ENCODE measurements around the gene UBL4B. TPM values are rescaled to one million over a fixed set of nuclear protein-coding genes. Genes with fewer than 3 reads are reported as not detected.
"Not testable (repeated sequence)": the region's sequence is repeated elsewhere in the genome, so short reads cannot be mapped to it uniquely, and the experiment has no call there.

Gene UBL4B, protein sequence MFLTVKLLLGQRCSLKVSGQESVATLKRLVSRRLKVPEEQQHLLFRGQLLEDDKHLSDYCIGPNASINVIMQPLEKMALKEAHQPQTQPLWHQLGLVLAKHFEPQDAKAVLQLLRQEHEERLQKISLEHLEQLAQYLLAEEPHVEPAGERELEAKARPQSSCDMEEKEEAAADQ
- not detected in 2 replicates for total RNA-seq
- polyA plus RNA-seq (2012) = not detected

DNA sequence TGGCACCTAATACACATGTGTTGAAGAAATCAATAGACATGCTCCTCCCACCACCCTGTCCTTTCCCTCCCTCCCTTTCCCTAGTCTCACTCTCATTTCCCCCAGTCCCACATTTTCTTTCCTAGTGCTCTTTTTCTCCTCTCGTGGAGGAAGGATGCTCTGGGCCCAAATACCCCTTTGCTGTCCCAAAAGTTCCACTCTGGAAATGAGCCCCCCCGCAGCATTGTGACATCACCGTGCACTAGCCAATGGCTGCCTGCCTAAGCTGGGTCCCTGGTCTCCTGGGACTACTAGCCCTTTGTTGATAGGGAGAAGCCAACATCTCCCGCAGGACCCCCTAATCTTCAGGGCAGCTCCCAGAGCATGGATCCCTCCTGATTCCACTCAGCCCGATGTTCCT, at the start of gene UBL4B:
Gene UBL4B (plus strand): TSS at position 301 of the 400 bp plus-strand sequence. CDS start 92 bp downstream, at position 393.
- DNase-seq (ENCODE audit: low read depth) = no peak

DNA sequence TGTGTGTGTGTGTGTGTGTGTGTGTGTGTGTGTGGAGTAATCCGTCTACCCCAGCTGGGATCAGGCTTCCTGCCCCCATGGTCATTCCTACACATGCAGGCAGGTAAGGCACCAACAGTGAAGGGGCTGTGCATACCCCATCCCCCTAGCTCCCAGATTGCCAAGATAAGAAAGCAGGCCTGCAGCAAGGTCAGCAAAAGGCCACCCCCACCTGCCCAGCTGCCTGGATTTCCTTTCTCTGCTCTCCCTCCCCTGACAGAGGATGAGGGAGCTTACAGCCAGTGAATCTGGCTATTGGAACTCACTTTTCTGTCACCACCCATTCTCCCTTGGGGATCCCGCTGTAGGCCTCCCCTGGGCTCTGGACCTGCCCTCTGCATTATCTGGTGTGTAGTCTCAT, 49.6 kb upstream of the UBL4B start:
- no peak for DNase-seq (ENCODE audit: low read depth)

DNA sequence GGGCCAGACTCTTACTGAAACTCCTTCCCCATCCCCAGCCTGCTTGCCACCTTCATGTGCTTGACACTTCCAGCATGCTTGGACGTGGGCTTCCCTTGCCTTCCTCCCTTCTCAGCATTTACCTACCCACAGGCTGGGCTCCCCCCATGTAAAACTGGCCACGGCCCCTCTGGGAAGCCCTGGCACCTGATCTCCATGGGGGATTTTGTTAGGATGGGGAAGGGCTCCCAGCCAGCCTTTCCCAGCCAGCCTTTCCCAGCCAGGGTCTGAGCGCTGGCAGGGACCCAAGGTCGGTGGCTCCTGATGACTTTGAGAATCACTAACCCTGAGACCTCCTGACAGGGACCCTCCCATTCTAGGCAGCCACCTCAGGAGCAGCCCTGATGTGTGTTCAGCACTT, 48.5 kb upstream of the UBL4B start:
- no peak for DNase-seq (ENCODE audit: low read depth)

DNA sequence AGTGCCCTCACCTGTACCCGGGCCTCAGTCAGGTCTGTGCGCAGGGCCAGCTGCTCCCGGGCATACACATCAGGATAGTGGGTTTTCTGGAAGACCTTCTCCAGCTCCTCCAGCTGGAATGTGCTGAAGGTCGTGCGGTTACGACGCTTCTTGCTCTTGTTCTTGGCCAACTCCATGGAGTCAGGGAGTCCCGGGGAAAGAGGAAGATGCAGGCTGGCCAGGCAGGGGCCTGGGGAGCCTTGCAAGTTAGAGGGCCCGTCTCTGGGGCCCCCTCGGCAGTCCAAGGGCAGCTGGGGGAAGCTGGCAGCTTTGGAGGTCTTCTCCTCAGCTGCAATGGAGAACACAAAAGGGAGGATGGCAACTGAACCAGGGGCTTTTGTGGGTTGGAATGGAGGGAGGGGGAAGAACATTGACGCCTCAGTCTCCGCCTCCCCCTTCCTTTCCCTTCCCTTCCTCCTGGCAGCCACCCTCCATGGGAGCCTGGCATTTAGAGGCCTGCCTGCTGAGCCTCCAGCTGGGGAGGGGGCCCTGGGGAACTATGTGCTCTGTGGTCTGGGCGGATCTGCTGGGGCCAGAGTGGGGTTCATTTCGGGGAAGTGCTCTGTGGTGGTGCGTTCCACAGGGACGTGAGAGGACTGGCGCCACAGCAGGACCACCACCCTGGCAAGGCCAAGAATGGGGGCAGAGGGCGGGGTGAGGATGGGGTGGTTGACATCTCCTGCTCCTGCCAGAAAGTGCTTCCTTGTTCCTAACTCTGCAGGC, 47.5 kb upstream of the UBL4B start:
- DNase-seq (ENCODE audit: low read depth) = no peak

DNA sequence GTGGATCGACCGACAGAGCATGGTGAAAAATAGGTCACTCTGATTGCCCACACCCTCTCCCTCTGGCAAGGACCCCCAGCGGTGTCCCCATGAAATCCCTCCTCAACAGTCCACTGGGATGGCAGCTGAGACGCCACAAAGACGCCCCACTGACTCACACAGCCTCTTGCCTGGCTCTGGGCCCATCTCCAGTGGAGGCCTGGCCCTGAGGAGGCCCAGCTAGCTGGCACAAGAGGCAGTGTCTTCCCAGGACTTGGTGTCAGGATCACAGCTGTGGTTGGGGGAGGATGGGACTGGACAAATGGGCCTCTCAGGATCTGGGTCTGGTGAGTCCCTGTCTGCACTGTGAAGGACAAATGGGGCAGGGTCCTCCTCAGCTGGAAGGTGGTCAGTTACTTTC, 46.4 kb upstream of the UBL4B start:
- DNase-seq (ENCODE audit: low read depth) = no peak

DNA sequence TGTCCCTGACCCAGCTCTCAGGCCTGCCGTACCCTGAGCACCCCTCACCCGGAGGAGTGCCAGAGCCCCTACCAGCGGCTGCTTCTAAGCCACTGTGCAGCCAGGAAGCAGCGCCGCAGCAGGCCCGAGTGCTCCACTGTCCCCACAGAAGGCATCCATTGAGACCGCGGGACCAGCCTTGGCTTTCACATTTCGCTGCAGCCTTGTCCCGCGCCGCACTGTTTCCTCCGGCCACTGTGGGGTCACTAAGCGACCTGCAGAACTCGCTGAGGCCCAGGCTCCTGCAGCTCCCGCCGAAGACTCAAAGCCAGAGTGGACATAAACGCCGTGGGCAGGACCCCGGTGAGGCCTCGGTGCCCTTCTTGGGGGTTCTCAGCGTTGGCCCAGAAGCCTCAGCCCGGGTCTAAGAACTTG, 44.8 kb upstream of the UBL4B start:
- DNase-seq (ENCODE audit: low read depth) = no peak

DNA sequence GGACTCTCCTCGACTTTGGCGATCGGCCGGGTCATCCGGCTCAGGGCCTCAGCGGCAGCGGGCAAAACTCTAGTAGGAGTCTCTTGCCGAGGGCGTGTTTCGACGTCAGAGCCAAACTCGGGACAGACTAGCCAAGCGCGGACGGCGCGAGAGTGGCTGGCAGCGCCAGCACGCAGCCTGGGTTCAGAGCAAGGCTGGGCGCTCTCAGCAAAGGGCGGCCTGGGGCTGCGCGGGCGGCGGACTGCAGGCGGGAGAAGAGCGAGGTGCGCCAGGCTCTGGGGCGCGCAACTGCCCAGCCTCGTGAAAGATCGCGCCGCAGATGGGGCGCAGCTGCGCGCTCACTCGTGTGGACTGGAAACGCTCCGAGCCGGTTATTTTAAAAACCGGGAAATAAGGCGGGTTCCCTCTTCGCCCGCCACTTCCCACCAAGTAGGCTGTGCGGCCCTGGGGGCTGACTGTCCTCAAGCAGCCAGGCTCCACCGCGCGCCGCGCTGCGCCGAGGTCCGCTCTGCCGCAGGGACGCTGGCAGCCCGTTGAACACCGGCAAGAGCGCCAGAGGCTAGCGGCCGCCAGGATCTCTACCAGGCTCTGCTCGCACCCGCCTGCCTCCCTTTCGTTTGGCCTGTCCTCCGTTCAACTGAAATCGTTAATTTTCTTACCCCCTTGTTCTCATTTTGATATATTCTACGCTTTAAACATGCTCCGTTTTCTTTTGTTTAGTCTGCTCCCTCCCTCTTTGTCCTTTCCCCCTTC, 44.2 kb upstream of the UBL4B start:
- DNase-seq (ENCODE audit: low read depth) = no peak

DNA sequence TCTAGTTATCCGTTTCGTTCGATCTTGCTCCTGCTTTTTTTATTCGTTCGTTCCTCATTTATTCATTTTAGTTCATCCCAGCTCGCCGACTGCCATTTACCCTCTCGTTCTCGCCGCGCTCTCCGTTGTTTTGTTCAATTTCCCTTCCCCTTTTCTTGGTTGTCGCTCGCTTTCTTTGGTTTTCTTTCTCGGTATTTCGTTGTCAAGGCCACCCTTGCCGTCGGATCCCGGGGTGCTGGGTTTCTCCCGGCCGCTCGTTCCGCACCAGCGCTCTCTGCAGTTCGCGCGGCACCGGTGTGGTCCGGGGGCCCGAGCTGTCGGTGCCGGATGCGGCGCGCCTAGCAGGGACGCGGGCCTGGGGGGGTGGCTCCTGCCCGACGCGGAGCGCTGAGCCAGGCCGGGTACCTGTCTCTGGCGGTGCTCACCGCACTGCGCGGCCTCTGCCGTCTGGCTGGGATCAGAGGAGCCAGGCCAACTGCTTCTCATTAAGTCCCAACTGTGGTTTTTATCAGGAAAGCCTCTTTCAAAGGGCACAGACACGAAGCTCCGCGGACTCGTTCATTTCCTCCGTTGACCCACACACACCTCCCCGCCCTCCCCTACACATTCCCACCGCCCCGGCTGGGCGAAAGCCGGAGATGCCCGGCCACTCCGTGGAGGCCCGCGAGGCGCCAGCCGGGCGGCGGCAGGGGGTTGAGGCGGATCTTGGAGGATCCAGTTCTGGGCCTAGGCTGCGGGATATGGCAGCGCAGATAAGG, 43.4 kb upstream of the UBL4B start:
- DNase-seq (ENCODE audit: low read depth) = no peak

DNA sequence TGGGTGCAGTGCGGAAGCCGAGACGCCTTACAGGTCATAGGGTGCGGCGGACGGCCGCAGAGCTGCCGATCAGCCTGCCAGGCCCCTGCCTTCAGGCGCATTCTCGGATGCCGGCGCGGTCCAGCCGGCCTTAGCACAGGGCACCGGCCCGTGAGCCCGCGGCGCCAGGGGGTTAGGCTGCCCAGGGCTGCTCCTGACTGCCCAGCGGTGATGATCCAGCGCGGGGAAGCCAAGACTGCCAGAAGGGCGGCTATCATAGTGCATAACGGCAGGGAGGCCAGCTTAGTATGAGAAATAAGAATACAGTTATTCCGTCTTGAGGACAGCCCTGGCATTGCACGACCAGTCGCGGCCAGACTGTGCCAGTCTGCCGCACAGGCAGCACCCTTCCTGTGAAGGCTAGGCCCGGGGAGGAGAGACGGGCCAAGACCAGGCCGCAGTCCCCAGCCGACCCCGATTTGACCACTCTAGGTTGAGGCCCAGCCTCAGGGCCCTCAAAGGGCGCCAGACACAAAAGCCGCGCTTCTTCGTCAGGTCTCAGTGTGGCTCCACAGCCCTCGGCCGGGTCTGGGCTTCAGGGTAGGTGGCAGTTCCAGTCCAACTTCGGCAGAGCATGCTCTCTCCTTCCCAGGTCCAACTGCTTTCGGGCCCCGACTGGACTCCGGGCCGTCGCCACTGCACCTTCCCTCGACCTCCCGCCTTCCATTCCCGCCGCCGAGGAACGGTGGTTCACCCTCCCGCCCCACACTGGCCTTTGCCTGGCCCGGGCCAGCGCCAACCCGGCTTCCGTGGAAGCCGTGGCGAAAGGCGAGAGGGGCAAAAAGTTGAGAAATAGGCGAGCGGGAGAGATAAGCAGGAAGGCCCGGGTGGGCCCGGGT, 42.6 kb upstream of the UBL4B start:
- no peak for DNase-seq (ENCODE audit: low read depth)

DNA sequence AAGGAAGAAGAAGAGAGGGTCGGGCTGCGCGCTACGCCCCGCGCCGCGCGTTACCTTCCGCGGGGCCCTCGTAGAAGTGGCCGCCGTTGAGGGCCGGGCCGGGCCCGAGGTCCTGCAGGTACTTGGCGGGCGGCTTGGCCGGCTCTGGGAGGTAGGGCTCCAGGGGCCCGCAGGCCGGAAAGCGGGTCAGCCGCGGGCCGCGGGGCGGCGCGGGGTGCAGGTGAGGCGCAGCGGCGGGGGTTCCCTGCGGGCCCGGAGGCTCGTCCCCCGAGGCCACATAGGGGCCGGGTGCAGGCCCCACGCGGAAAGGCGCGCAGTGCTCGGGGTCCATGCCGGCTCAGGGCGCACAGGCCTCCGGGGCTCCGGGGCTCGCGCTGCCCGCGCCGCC, 42.0 kb upstream of the UBL4B start:
- DNase-seq (ENCODE audit: low read depth) = no peak

DNA sequence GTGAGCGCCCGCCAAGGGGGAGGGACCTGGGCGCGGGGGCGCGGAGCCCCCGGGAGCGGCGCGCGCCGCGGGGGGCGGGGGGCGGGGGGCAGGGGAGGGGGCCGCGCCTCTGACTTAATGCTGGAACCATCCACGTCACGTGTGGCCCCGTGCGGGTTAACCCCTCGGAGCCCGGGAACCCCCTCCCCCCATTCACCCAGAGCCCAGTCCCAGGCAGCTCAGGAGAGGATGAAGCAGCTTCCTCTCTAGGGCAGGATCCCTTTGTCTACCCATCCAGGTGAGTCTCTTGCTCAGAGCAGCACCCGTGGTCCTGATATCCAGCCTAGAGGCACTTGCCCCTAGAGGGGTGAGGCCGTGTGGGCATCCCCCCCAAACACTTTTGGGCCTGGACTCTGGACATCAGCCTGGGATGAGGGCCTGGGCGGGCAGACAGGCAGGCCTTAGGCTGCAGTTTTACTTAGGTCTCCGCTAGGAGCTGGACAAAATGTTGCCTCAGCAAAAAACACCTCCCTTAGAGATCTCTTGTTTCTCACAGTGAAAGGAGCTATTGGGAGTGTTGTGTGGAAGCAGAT, 41.5 kb upstream of the UBL4B start, which contains the start of gene ALX3:
Gene ALX3 (minus strand): TSS at position 2 of the 572 bp plus-strand sequence. CDS start 60 bp downstream, outside the sequence.
- DNase-seq (ENCODE audit: low read depth) = no peak

DNA sequence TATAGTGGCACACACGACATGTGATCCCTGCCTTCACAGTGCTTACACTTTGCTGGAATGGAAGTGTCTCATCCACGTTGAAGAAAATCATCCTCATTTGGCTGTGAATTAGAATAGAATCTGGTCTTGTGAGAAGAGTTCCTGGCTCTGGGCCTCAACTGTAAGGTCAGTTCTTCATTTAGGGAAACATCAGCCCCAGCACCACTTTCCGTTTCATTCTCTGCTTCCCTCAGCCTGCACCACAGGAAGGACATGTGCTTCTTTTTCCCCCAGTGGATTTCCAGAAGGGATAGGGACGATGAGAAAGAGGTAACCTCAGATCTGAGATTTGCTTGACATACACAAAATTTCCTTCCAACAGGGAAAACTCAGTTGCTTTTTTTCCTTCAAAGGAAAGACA, 38.1 kb upstream of the UBL4B start:
- DNase-seq (ENCODE audit: low read depth) = no peak

DNA sequence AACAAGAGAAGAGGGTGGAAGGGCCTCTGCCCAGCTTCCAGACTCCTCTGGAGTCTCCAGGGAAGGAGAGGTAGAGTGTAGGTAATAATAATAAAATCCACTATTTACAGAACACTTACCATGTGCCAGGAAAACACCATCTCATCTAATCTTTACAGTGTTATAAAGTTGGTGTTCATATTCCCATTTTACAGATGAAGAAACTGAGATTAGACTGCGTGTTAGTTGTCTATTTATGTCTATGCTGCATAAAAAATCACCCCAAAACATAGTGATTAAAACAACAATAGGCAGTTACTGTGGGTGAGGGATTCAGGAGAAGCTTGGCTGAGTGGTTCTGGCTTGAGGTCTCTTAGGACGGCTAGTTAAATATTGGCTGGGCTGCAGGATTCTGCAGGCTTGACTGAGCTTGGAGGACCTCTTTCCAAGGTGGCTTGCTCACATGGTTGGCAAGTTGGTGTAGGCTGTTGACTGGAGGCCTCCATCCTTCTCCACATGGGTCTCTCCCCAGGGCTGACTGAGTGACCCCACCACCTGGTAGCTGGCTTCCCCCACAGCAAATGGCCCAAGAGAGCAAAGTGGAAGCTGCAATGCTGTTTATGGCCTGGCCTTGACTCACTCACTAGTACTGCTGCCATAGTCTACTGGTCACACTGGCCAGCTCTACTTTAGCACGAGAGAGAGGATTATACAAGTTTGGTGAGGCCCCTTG, 35.3 kb upstream of the UBL4B start:
- no peak for DNase-seq (ENCODE audit: low read depth)

DNA sequence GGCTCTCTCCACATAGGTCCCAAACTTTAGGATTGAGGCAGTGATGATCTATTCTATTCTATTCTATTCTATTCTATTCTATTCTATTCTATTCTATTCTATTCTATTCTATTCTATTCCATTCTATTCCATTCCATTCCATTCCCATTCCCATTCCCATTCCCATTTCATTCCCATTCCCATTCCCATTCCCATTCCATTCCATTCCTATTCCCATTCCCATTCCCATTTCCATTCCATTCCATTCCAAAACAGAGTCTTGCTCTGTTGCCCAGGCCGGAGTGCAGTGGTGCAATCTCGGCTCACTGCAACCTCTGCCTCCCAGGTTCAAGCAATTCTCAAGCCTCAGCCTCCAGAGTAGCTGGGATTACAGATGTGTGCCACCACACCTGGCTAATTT, 32.2 kb upstream of the UBL4B start:
- DNase-seq (ENCODE audit: low read depth) = not testable (repeated sequence)

DNA sequence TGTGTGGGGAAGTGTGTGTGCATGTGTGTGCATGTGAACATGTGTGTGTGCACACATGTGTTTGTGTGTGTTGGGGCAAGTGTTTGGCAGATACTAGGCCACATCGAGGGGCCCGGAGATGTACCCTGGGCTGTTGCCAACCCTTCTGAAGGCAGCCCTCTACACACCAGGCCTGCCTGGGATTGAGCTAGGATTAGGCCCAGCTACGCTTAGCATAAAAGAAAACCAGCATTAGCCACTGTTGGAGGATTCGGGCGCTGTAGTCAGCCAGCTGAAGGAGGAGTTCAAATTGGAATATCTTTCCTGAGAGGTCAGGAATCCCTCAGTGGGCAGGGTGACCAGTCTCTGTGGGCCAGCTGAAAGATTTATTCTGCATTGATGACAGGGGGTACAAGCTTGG, 31.2 kb upstream of the UBL4B start:
- DNase-seq (ENCODE audit: low read depth) = no peak

DNA sequence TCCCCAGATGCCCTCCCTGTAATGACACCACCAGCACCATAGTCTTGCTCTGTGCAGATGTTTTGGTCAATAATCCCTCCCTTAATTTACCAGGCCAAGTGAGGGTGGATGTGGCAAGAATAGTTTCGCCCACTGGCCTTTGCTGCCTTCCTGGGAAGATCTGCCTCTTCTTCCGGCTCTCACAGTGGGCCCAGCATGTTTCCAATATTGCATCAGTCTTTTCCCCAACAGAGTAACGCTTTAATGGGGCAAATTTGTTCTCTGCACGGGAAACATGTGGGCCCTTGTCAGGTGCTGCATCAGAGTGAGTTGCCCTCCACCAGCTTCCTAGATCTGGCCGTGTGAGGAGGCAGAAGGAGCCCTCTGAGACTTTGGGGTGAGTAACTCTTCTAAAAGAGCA, 29.8 kb upstream of the UBL4B start:
- no peak for DNase-seq (ENCODE audit: low read depth)

DNA sequence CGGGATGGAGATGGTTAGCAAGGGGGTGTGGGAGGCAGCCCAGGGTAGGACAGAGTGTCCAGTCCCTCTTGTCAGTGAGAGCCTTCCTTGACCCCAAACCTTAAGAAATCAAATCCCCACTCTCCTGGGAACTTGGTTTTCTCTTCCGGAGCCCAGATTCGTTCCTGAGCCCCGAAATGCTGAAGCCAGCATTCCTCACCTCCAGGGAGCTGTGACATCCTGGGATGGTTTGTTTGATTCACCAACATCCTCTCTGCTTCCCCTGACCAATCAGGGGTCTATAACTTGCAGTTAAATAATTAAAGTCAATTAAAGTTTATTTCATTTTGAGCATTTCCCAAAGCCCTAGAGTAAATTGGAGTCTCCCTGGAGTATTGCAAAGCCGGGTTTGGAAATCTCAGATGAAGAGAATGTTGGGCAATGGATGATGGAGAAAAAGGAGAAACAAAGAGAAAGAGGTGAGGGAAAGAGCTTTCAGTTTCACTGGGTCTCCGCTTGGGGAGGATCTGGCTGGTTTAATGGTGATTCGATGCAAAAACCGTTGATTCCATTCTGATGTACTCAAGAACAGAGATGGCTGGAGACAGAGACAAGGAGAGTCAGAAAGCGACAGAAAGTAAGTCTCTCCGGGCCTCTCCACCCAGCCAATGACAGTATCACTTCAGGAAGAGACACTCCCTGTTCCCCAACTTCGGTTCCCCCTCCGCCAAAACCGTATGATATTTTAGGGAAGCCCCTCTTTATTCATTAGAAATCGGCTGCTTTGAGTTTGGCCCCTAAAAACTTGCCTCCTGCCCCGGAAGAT, 29.0 kb upstream of the UBL4B start:
- no peak for DNase-seq (ENCODE audit: low read depth)

DNA sequence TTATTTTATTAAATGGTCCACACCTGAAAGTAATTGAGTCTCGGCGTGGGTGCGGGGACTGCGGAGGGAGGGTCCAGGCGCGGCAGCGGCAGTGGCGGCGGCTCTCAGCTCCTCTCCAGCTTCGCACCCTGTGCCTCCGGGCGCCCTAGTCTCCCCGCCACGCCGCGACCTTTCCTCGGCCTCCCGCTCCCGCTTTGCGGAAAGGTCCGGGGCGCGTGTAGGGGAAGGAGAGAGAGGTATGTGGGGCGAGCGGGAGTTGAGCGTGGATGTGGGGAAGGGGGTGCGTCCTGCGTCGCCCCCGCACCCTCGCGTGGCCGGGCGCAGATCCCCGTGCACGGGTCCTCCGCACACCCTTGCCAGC, 28.4 kb upstream of the UBL4B start:
- DNase-seq (ENCODE audit: low read depth) = no peak
